Brain microvascular endothelial cell (primary cell): ENCODE measurements around the gene ARHGEF33.
A peak's percentile ranks its signal among the peaks of the same experiment; 100 is the strongest.

Source experiments
- DNase-seq: peaks from one replicate; pipeline ENCODE4 v3.0.0-alpha.2; 2020
- H3K27ac ChIP-seq: fragments of 250-450 bp; sonication (Bioruptor Pico); 2 replicates; pipeline ENCODE4 v1.5.1; 2020; ENCODE audit warnings: mild to moderate bottlenecking, moderate library complexity
- H3K27me3 ChIP-seq: fragments of 250-450 bp; sonication (Bioruptor Pico); replicated peaks from 2 replicates; pipeline ENCODE4 v1.5.1; 2020; ENCODE audit warnings: mild to moderate bottlenecking
- H3K36me3 ChIP-seq: fragments of 250-450 bp; sonication (Bioruptor Pico); replicated peaks from 2 replicates; pipeline ENCODE4 v1.5.1; 2020; ENCODE audit warnings: mild to moderate bottlenecking
- H3K4me3 ChIP-seq: 2 replicates; pipeline ENCODE4 v1.5.1; 2011; ENCODE audit warnings: low read depth, mild to moderate bottlenecking, control low read depth, low read length, moderate library complexity
- in situ Hi-C: cut with HindIII; loops from 2 replicates; pipeline ENCODE4 v1.10.0; 2017; ENCODE audit warnings: low sequenced_read_pairs, low pct_ligation_motif_present
- TF ChIP-seq, protein P1 (sequence below): IDR thresholded peaks from 2 replicates; pipeline ENCODE4 v1.5.1; 2011; ENCODE audit warnings: low read depth, mild to moderate bottlenecking, moderate library complexity, low read length, control low read depth, inconsistent platforms; ENCODE audit errors: missing control alignments

Gene ARHGEF33

DNA sequence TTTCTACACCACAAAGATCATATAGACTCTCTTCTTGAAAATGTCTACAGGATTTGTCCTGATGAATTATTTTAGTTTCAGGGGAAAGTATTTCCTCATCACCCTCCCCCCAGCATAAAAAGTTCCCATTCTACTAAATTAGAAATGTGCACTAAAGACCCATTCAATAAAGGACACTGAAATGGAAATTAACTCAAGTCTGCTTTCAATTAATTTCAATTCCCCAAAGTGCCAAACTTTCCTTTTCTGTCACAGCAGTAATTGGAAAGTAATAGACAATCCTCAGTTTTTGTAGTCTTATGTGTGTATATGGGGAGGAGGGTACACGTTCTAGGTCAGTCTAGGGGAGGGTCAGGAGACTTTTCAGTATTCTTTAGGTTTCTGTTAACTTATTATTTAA is 21.5 kb downstream of the ARHGEF33 start:
- Histone ChIP-seq H3K4me3 (no peak overlapping the region), H3K36me3 (no peaks in the 10 kb centered on the region), H3K27me3 (no peaks in the 10 kb centered on the region), H3K27ac (no peak overlapping the region)
- in situ Hi-C loops: no loop called here
- TF ChIP-seq, protein P1, sequence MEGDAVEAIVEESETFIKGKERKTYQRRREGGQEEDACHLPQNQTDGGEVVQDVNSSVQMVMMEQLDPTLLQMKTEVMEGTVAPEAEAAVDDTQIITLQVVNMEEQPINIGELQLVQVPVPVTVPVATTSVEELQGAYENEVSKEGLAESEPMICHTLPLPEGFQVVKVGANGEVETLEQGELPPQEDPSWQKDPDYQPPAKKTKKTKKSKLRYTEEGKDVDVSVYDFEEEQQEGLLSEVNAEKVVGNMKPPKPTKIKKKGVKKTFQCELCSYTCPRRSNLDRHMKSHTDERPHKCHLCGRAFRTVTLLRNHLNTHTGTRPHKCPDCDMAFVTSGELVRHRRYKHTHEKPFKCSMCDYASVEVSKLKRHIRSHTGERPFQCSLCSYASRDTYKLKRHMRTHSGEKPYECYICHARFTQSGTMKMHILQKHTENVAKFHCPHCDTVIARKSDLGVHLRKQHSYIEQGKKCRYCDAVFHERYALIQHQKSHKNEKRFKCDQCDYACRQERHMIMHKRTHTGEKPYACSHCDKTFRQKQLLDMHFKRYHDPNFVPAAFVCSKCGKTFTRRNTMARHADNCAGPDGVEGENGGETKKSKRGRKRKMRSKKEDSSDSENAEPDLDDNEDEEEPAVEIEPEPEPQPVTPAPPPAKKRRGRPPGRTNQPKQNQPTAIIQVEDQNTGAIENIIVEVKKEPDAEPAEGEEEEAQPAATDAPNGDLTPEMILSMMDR: no peak
- no peak for DNase-seq

DNA sequence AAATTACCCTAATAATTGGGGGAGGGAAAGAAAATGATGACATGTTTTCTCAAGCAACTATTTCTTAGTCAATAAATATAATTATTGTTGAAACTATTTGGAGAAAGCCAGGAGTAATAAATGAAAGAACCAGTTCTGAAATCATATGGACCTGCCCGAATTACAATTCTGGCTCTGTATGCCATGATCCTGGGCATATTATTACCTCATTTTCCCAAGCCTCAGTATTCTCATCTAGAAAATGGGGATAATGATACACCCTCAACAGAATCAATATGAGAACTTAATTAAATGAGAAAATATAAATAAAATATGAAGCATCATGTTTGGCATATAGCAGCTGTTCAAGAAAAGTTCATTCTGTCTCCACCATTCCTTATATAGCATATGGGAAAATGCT is 22.9 kb downstream of the ARHGEF33 start:
- Histone ChIP-seq H3K36me3 (no peaks in the 10 kb centered on the region), H3K27me3 (no peaks in the 10 kb centered on the region), H3K4me3 (no peak overlapping the region), H3K27ac (no peak overlapping the region)
- in situ Hi-C loops: no loop called here
- DNase-seq: no peak
- TF ChIP-seq, protein P1: no peak

DNA sequence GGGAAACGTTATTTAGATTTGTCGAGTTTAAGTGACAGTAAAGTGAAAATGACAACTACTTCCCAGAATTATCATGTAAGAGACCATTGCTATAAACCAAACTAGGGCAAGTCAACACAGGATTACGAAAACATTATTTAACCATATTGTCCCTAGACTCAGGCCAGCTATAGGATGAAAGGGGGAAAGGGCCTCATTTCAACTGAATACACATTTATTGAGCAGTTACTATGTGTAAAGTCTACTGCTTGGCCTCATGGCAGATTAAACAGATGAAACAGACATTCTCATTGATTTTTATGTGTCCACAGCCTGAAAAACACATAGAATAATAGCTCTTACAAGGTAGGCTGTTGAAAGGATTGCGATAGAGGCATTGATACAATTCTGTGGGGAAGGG is 32.7 kb downstream of the ARHGEF33 start:
- TF ChIP-seq, protein P1: no peak
- in situ Hi-C loops: no loop called here
- Histone ChIP-seq H3K4me3 (no peak overlapping the region), H3K27ac (no peak overlapping the region), H3K36me3 (no peaks in the 10 kb centered on the region), H3K27me3 (no peaks in the 10 kb centered on the region)
- no peak for DNase-seq

DNA sequence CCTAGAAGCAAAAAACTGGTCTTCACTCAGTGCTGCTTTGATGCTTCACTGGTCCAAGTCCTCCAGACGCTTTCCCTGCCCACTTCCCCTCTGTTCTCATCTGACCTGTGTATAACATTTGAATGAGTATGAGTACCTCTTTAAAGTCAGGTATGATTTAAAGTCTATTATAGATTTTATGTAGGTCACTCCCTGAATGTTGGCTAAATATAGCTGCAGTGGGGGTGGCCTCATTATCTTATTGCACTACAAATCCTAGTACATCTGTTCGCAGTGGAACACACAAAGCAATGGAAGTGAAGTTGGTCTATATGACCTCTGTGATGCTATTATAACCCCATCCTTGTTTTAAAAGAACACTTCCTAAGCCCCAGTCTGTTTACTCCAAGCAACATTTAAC is 33.2 kb downstream of the ARHGEF33 start:
- H3K27ac ChIP-seq: no peak overlapping the region
- no peaks in the 10 kb centered on the region for H3K27me3 ChIP-seq
- in situ Hi-C loops: no loop called here
- no peaks in the 10 kb centered on the region for H3K36me3 ChIP-seq
- no peak for DNase-seq
- H3K4me3 ChIP-seq: no peak overlapping the region
- TF ChIP-seq, protein P1: no peak

DNA sequence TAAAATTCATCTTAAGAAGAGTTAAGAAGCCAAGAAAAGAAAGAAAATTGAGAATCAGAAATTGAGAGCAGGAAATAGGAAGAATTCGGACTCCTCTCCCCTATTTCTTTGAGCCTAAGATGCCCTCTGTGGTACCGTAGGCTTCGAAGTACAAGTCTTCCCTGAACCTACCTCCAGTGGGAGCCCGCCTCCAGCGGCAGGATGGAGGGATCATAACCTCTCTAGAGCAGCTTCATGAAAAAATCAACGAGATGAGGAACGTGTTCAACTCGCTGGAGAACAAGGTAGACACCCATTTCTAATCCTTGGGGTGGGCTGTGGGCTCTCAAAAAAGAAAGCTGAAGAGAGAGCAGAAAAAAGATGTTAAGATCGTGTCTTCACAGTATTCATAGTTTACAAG is 36.3 kb downstream of the ARHGEF33 start:
- Histone ChIP-seq H3K36me3 (no peaks in the 10 kb centered on the region), H3K27ac (no peak overlapping the region), H3K27me3 (no peaks in the 10 kb centered on the region), H3K4me3 (no peak overlapping the region)
- in situ Hi-C loops: no loop called here
- no peak for DNase-seq
- TF ChIP-seq, protein P1: peak; percentile 24

DNA sequence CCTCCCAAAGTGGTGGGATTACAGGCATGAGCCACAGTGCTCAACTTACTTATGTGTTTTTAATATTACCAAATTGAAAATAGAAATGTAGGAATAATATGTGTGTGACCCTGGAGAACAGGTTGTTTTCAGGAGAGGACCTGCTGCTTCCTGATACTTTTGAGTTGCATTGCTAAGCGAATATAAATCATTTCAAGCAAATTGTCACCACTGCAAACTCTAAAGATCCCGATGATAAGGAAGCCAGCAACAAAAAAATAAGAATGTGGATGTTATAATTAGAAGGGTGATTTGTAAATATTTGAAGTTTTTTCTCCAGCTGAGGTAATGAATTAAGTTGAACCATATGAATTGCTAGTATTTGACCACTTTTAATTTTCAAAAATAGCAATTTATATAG is 40.9 kb downstream of the ARHGEF33 start:
- no peak for DNase-seq
- TF ChIP-seq, protein P1: no peak
- in situ Hi-C loops: no loop called here
- Histone ChIP-seq H3K27me3 (no peaks in the 10 kb centered on the region), H3K27ac (no peak overlapping the region), H3K36me3 (no peaks in the 10 kb centered on the region), H3K4me3 (no peak overlapping the region)
